IMR-90 (cell line): ENCODE measurements around the gene TCF20. TPM values are rescaled to one million over a fixed set of nuclear protein-coding genes. Genes with fewer than 3 reads are reported as not detected.
A peak's percentile ranks its signal among the peaks of the same experiment; 100 is the strongest.

Experiments used
- ATAC-seq: fragments of 200-7000 bp; cut with Tn5 transposase; 2 replicates; pipeline ENCODE4 v1.9.1; 2020; ENCODE audit warnings: low read depth, mild to moderate bottlenecking, moderate library complexity
- BruUV-seq: library from RNA; stranded (reverse); fragments of 400-500 nt; replicated peaks from 2 replicates; lab custom pipeline; 2021; lab: Mats Ljungman, UMichigan
- CTCF ChIA-PET: fragments of 300-600 bp; formaldehyde crosslinking; extraction: SDS; loops from one replicate; lab custom pipeline; 2021; ENCODE audit warnings: antibody characterized with exemption; lab: Yijun Ruan, JAX
- POLR2A ChIA-PET: fragments of 300-600 bp; sonication (Branson Sonifier 250); formaldehyde crosslinking; loops from one replicate; lab custom pipeline; 2022; ENCODE audit warnings: antibody characterized with exemption; ENCODE audit not compliant: unreplicated experiment; lab: Charles Lee
- DNase-seq: peaks from one replicate; pipeline ENCODE4 v3.0.0; 2013
- H2AFZ ChIP-seq: replicated peaks from 2 replicates; pipeline ENCODE3; 2013; ENCODE audit warnings: low read length, mild to moderate bottlenecking; ENCODE audit not compliant: poor library complexity
- H2AK5ac ChIP-seq: 2 replicates; pipeline ENCODE4 v1.6.1; 2013; ENCODE audit warnings: low read depth, low read length, inconsistent platforms
- H2AK9ac ChIP-seq: replicated peaks from 2 replicates; pipeline ENCODE3; 2013; ENCODE audit warnings: mild to moderate bottlenecking, low read depth, low read length, moderate library complexity; ENCODE audit not compliant: poor library complexity
- H2BK120ac ChIP-seq: 2 replicates; pipeline ENCODE4 v1.6.1; 2013; ENCODE audit warnings: low read depth, low read length, inconsistent platforms
- H2BK15ac ChIP-seq: 3 replicates; pipeline ENCODE4 v1.6.1; 2013; ENCODE audit warnings: low read depth, low read length, inconsistent platforms
- H2BK20ac ChIP-seq: 2 replicates; pipeline ENCODE4 v1.6.1; 2013; ENCODE audit warnings: low read depth, mild to moderate bottlenecking, inconsistent platforms, low read length, moderate library complexity
- H2BK5ac ChIP-seq: 2 replicates; pipeline ENCODE4 v1.6.1; 2013; ENCODE audit warnings: mild to moderate bottlenecking, low read depth, low read length, inconsistent platforms; ENCODE audit not compliant: poor library complexity, severe bottlenecking
- H3K14ac ChIP-seq: replicated peaks from 2 replicates; pipeline ENCODE4 v1.6.1; 2013; ENCODE audit warnings: low read depth, low read length, inconsistent platforms
- H3K18ac ChIP-seq: 2 replicates; pipeline ENCODE4 v1.6.1; 2013; ENCODE audit warnings: low read depth, low read length, control low read depth
- H3K23ac ChIP-seq: 2 replicates; pipeline ENCODE4 v1.6.1; 2013; ENCODE audit warnings: low read depth, low read length, inconsistent platforms
- H3K27ac ChIP-seq: 2 replicates; pipeline ENCODE4 v1.5.1; 2013; ENCODE audit warnings: mild to moderate bottlenecking, control low read depth, low read length; ENCODE audit not compliant: insufficient read depth
- H3K27me3 ChIP-seq: 2 replicates; pipeline ENCODE4 v1.6.1; 2013; ENCODE audit warnings: low read length; ENCODE audit not compliant: control insufficient read depth, insufficient read depth
- H3K36me3 ChIP-seq: 2 replicates; pipeline ENCODE4 v1.6.1; 2013; ENCODE audit warnings: low read length, mixed read lengths; ENCODE audit not compliant: control insufficient read depth, insufficient read depth
- H3K4ac ChIP-seq: 2 replicates; pipeline ENCODE4 v1.6.1; 2013; ENCODE audit warnings: low read depth, low read length, inconsistent platforms
- H3K4me1 ChIP-seq: 2 replicates; pipeline ENCODE4 v1.6.1; 2013; ENCODE audit warnings: low read length, mixed read lengths; ENCODE audit not compliant: control insufficient read depth, insufficient read depth
- H3K4me2 ChIP-seq: 2 replicates; pipeline ENCODE4 v1.6.1; 2013; ENCODE audit warnings: low read depth, mild to moderate bottlenecking, control low read depth, low read length, moderate library complexity
- H3K4me3 ChIP-seq: 2 replicates; pipeline ENCODE4 v1.5.1; 2013; ENCODE audit warnings: low read depth, mild to moderate bottlenecking, control low read depth, low read length, moderate library complexity; ENCODE audit not compliant: insufficient read depth
- H3K56ac ChIP-seq: 2 replicates; pipeline ENCODE4 v1.6.1; 2013; ENCODE audit warnings: low read length, inconsistent platforms; ENCODE audit not compliant: insufficient read depth; ENCODE audit errors: extremely low read depth
- H3K79me1 ChIP-seq, 2 experiments: 2 replicates each; pipeline ENCODE4 v1.6.1; 2013; ENCODE audit warnings: low read length in 2 of 2, inconsistent platforms in 1 of 2, low read depth in 1 of 2
- H3K9ac ChIP-seq: 2 replicates; pipeline ENCODE4 v1.6.1; 2013; ENCODE audit warnings: low read depth, low read length, control low read depth
- H3K9me1 ChIP-seq: 2 replicates; pipeline ENCODE4 v1.6.1; 2013; ENCODE audit warnings: low read length, inconsistent platforms; ENCODE audit not compliant: insufficient read depth
- H3K9me3 ChIP-seq: 2 replicates; pipeline ENCODE4 v1.6.1; 2013; ENCODE audit warnings: low read length; ENCODE audit not compliant: control insufficient read depth, insufficient read depth
- H4K20me1 ChIP-seq: 2 replicates; pipeline ENCODE4 v1.6.1; 2013; ENCODE audit warnings: low read length, inconsistent platforms; ENCODE audit not compliant: insufficient read depth
- H4K5ac ChIP-seq: 2 replicates; pipeline ENCODE4 v1.6.1; 2013; ENCODE audit warnings: mild to moderate bottlenecking, low read depth, low read length, control low read depth
- H4K8ac ChIP-seq, 2 experiments: 2 replicates each; pipeline ENCODE4 v1.6.1; 2013; ENCODE audit warnings: low read depth in 2 of 2, low read length in 2 of 2, control low read depth in 1 of 2, inconsistent platforms in 1 of 2
- H4K91ac ChIP-seq: 2 replicates; pipeline ENCODE4 v1.6.1; 2013; ENCODE audit warnings: low read depth, low read length, inconsistent platforms; ENCODE audit not compliant: insufficient read depth
- BHLHE40 ChIP-seq: fragments of 150-350 bp; IDR thresholded peaks from 2 replicates; pipeline ENCODE4 v1.6.1; 2016; ENCODE audit warnings: mild to moderate bottlenecking, low read depth, low read length
- CEBPB ChIP-seq: IDR thresholded peaks from 2 replicates; pipeline ENCODE4 v1.6.1; 2012; ENCODE audit warnings: low read depth, low read length, improper control_type of control experiment
- CHD1 ChIP-seq: IDR thresholded peaks from 2 replicates; pipeline ENCODE4 v1.6.1; 2012; ENCODE audit warnings: low read depth, low read length, improper control_type of control experiment
- FOS ChIP-seq: fragments of 150-350 bp; IDR thresholded peaks from 2 replicates; pipeline ENCODE4 v1.6.1; 2016; ENCODE audit warnings: low read depth, low read length
- MAFK ChIP-seq: IDR thresholded peaks from 2 replicates; pipeline ENCODE4 v1.6.1; 2012; ENCODE audit warnings: low read depth, low read length, improper control_type of control experiment
- MAZ ChIP-seq: IDR thresholded peaks from 2 replicates; pipeline ENCODE4 v1.6.1; 2012; ENCODE audit warnings: low read depth, mild to moderate bottlenecking, low read length, improper control_type of control experiment, moderate library complexity, borderline replicate concordance
- MXI1 ChIP-seq: IDR thresholded peaks from 2 replicates; pipeline ENCODE4 v1.6.1; 2012; ENCODE audit warnings: low read depth, mild to moderate bottlenecking, low read length, moderate library complexity, borderline replicate concordance
- NFE2L2 ChIP-seq: fragments of 150-350 bp; IDR thresholded peaks from 2 replicates; pipeline ENCODE4 v1.6.1; 2016; ENCODE audit warnings: low read depth, mild to moderate bottlenecking, low read length
- RAD21 ChIP-seq: IDR thresholded peaks from 2 replicates; pipeline ENCODE4 v1.6.1; 2012; ENCODE audit warnings: low read length, improper control_type of control experiment
- RFX5 ChIP-seq: IDR thresholded peaks from 2 replicates; pipeline ENCODE4 v1.8.0; 2012; ENCODE audit warnings: low read depth, mild to moderate bottlenecking, low read length, moderate library complexity
- SMC3 ChIP-seq: fragments of 150-350 bp; IDR thresholded peaks from 2 replicates; pipeline ENCODE4 v1.6.1; 2016; ENCODE audit warnings: low read depth, mild to moderate bottlenecking, antibody characterized with exemption, low read length, moderate library complexity
- WGBS, 2 experiments: methylation state at CpG; one replicate each; pipeline versions ENCODE4 v1.1.5 to v1.1.7; 2013; ENCODE audit warnings: missing lambda C conversion rate in 2 of 2; ENCODE audit not compliant: insufficient read length in 1 of 2; ENCODE audit errors: extremely low coverage in 2 of 2; 5-methylcytosine and 5-hydroxymethylcytosine counted together
- dilution Hi-C: fragments of 300-500 bp; cut with HindIII; formaldehyde crosslinking; loops from one replicate; pipeline ENCODE4 v1.14.3; 2018; ENCODE audit warnings: low sequenced_read_pairs; ENCODE audit not compliant: unreplicated experiment
- in situ Hi-C: fragments of 300-500 bp; cut with MboI; formaldehyde crosslinking; loops from 3 replicates; pipeline ENCODE4 v1.14.3; 2019; ENCODE audit warnings: low sequenced_read_pairs, inconsistent platforms, mixed read lengths
- intact Hi-C: fragments of 100-400 bp; cut with micrococcal nuclease; formaldehyde crosslinking; loops from 2 replicates; pipeline ENCODE4 v1.10.0; 2022
- polyA plus RNA-seq, 3 experiments: library from polyadenylated mRNA; depleted of rRNA; stranded (reverse); fragments of >200 nt; gene quantifications; 2 replicates each; pipeline ENCODE4 v1.2.3, GENCODE V29; 2012; ENCODE audit warnings: low replicate concordance in 1 of 3
- total RNA-seq: library from RNA; depleted of rRNA; stranded (reverse); fragments of >200 nt; gene quantifications from 2 replicates; pipeline ENCODE4 v1.2.3, GENCODE V29; 2012
- TF ChIP-seq, protein P1 (sequence below): conservative IDR thresholded peaks from 2 replicates; pipeline ENCODE4 v1.5.1; 2012; ENCODE audit warnings: mild to moderate bottlenecking, low read depth, low read length, improper control_type of control experiment
- TF ChIP-seq, protein P2 (sequence below): fragments of 150-350 bp; IDR thresholded peaks from 2 replicates; pipeline ENCODE4 v1.6.1; 2017; ENCODE audit warnings: mild to moderate bottlenecking, antibody characterized with exemption, low read length, low read depth
- TF ChIP-seq, protein P3 (sequence below): fragments of 150-350 bp; IDR thresholded peaks from 2 replicates; pipeline ENCODE4 v1.6.1; 2016; ENCODE audit warnings: low read depth, mild to moderate bottlenecking, low read length, moderate library complexity, borderline replicate concordance

The TCF20 gene
- total and polyA plus RNA-seq, 2 of the 4 experiments (the other 2 are of a cell fraction), result 8.9 to 23.7 TPM

DNA sequence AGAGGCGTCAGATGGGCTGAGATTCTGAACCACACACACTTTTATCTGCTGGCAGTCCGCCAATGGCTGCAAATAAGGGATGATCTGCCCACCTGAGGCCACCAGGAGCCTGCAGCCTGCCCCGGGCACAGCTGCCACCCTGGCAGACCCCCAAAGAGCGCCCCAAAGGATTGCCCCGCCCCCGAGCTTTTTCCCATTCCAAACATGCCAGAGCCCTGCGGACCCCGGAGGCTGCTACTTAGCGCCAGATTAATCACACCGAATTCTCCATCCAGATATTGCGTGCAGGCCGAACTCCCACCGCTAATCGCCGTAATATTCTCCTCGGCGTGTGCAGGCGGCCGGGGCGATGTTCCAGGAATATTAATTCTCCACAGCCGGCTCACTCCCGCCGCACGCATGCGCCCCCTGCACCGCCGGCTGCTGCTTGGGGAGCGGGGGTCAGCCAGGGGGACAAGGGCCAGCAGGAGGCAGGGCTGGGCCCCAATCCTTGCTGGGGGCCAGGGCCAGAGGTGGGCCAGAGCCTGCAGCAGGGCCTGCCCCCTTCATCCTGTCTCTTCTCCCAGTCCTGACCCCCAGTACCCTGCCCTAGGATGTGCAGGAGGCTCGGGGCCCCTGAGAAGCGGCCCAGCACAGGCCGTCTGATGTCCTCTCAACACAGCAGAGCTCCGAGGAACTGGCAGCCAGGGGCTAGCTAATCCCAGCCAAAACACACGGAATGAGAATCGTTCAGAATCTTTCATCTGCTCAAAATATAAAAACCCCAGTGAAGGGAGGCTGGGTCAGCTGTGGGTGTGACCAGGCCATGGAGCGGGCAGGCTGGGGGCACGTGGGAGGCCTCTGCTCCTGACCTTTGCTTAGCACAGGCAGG, 19.5 kb upstream of the TCF20 start:
- Histone ChIP-seq H3K4ac (no peak overlapping the region), H2BK20ac (no peak overlapping the region), H4K20me1 (peaks cover 17% of the 10 kb centered on the region), H3K79me1 (no peaks in the 10 kb centered on the region), H3K4me2 (no peak overlapping the region), H3K4me3 (no peak overlapping the region), H3K4me1 (no peaks in the 10 kb centered on the region), H4K5ac (no peak overlapping the region), H2BK120ac (no peak overlapping the region), H3K27ac (no peak overlapping the region), H2AK5ac (no peak overlapping the region), H2AFZ (no peak overlapping the region), H3K14ac (no peak overlapping the region), H3K56ac (no peak overlapping the region), H3K9me1 (0 out of 2 replicates have a peak, but pooled peaks cover 3% of the 10 kb centered on the region), H3K9ac (no peak overlapping the region), H3K18ac (no peak overlapping the region), H3K36me3 (no peaks in the 10 kb centered on the region), H2AK9ac (no peak overlapping the region), H2BK15ac (no peak overlapping the region), H2BK5ac (no peak overlapping the region), H4K8ac (no peak overlapping the region), H3K9me3 (no peaks in the 10 kb centered on the region), H4K91ac (no peak overlapping the region), H3K27me3 (peaks cover 29% of the 10 kb centered on the region), H3K23ac (no peak overlapping the region)
- ChIA-PET POLR2A (no interaction called here), CTCF (no interaction called here)
- intact Hi-C loops (no loop called here), dilution Hi-C loops (no loop called here), in situ Hi-C loops (no loop called here)
- DNase-seq (no peak), ATAC-seq (peak; percentile 13; the same call in 1 of the 2 replicates)
- WGBS, 2 experiments, result 26% methylated on average over 12 of the region's 36 CpGs; no CpG with 5 or more reads in 1 of the 2 experiments
- BruUV-seq, result no TSS peak
- TF ChIP-seq FOS (no peak), RAD21 (no peak), BHLHE40 (no peak), MXI1 (no peak), MAFK (no peak), RFX5 (no peak), SMC3 (no peak), MAZ (no peak), CEBPB (no peak), NFE2L2 (no peak), CHD1 (no peak)
- TF ChIP-seq, protein P1, sequence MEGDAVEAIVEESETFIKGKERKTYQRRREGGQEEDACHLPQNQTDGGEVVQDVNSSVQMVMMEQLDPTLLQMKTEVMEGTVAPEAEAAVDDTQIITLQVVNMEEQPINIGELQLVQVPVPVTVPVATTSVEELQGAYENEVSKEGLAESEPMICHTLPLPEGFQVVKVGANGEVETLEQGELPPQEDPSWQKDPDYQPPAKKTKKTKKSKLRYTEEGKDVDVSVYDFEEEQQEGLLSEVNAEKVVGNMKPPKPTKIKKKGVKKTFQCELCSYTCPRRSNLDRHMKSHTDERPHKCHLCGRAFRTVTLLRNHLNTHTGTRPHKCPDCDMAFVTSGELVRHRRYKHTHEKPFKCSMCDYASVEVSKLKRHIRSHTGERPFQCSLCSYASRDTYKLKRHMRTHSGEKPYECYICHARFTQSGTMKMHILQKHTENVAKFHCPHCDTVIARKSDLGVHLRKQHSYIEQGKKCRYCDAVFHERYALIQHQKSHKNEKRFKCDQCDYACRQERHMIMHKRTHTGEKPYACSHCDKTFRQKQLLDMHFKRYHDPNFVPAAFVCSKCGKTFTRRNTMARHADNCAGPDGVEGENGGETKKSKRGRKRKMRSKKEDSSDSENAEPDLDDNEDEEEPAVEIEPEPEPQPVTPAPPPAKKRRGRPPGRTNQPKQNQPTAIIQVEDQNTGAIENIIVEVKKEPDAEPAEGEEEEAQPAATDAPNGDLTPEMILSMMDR, result no peak
- TF ChIP-seq, protein P2, sequence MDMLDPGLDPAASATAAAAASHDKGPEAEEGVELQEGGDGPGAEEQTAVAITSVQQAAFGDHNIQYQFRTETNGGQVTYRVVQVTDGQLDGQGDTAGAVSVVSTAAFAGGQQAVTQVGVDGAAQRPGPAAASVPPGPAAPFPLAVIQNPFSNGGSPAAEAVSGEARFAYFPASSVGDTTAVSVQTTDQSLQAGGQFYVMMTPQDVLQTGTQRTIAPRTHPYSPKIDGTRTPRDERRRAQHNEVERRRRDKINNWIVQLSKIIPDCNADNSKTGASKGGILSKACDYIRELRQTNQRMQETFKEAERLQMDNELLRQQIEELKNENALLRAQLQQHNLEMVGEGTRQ, result no peak
- TF ChIP-seq, protein P3, sequence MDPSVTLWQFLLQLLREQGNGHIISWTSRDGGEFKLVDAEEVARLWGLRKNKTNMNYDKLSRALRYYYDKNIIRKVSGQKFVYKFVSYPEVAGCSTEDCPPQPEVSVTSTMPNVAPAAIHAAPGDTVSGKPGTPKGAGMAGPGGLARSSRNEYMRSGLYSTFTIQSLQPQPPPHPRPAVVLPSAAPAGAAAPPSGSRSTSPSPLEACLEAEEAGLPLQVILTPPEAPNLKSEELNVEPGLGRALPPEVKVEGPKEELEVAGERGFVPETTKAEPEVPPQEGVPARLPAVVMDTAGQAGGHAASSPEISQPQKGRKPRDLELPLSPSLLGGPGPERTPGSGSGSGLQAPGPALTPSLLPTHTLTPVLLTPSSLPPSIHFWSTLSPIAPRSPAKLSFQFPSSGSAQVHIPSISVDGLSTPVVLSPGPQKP, result no peak
